Esophagus muscularis mucosa (tissue), 4 donors: ENCODE data around the gene NAA15. TPM values are rescaled to one million over a fixed set of nuclear protein-coding genes. Genes with fewer than 3 reads are reported as not detected.

ENCODE experiments used
- DNase-seq: peaks from one replicate; pipeline ENCODE4 v3.0.0-alpha.2; 2017; ENCODE audit errors: extremely low spot score
- H3K27ac ChIP-seq, 4 donors: fragments of 200-600 bp; sonication (generic); replicated peaks in 1 of 4; 1 replicate in 3 of 4; 2 replicates in 1 of 4; pipeline ENCODE4 v1.5.1; 2016 to 2019; ENCODE audit warnings: mild to moderate bottlenecking in 1 of 4
- H3K27me3 ChIP-seq, 4 donors: fragments of 200-600 bp; sonication (generic); one replicate each; pipeline versions ENCODE4 v1.5.1 to v1.6.0; 2016 to 2019
- H3K36me3 ChIP-seq, 4 donors: fragments of 200-600 bp; sonication (generic); one replicate each; pipeline ENCODE4 v1.5.1; 2016 to 2019
- H3K4me1 ChIP-seq, 4 donors: fragments of 200-600 bp; sonication (generic); one replicate each; pipeline ENCODE4 v1.5.1; 2016 to 2019
- H3K4me3 ChIP-seq, 4 donors: fragments of 200-600 bp; sonication (generic); 1 replicate in 2 of 4; 2 replicates in 2 of 4; pipeline ENCODE4 v1.5.1; 2016 to 2019; ENCODE audit warnings: mild to moderate bottlenecking in 4 of 4, moderate library complexity in 1 of 4
- H3K9me3 ChIP-seq, 4 donors: fragments of 200-600 bp; sonication (generic); 1 replicate in 3 of 4; 2 replicates in 1 of 4; pipeline ENCODE4 v1.5.1; 2016 to 2019
- CTCF ChIP-seq, 3 experiments: fragments of 200-600 bp in 2 of 3; fragments of 450-650 bp in 1 of 3; sonication (generic) in 2 of 3; IDR thresholded peaks; one replicate each; pipeline ENCODE4 v1.5.1; 2017 to 2019; ENCODE audit warnings: antibody characterized with exemption in 3 of 3, mild to moderate bottlenecking in 2 of 3, moderate library complexity in 1 of 3
- EP300 ChIP-seq: sonication (generic); formaldehyde crosslinking; IDR thresholded peaks from one replicate; pipeline ENCODE4 v1.6.1; 2017; ENCODE audit warnings: antibody characterized with exemption
- POLR2A ChIP-seq: fragments of 450-650 bp; IDR thresholded peaks from one replicate; pipeline ENCODE4 v1.6.1; 2017; ENCODE audit warnings: antibody characterized with exemption, moderate library complexity, mild to moderate bottlenecking, low read depth
- POLR2AphosphoS5 ChIP-seq, 2 donors: sonication (generic); formaldehyde crosslinking; IDR thresholded peaks; one replicate each; pipeline ENCODE4 v1.6.1; 2017; ENCODE audit warnings: antibody characterized with exemption in 2 of 2
- WGBS: methylation state at CpG from one replicate; pipeline ENCODE4 v1.1.5; 2018; 5-methylcytosine and 5-hydroxymethylcytosine counted together
- intact Hi-C: fragments of 100-400 bp; cut with DNase I; formaldehyde crosslinking; loops from one replicate; pipeline ENCODE4 v1.15.1; 2023
- total RNA-seq, 4 donors: library from RNA; depleted of rRNA; stranded (reverse); fragments of >200 nt; gene quantifications; one replicate each; pipeline versions ENCODE4 v1.1.0 to v1.2.1, GENCODE V29; 2016

NAA15 gene
- total RNA-seq, 4 donors from 2014 or later, result 21.0 to 32.1 (median 25.3) TPM

GRCh38 chr4:139279760-139280620, 21.3 kb upstream of the NAA15 start, which contains the start of gene MGARP:
MGARP (minus strand) TSS chr4:139280225; CDS start chr4:139280158, 67 bp downstream.
- H3K4me3 ChIP-seq, result peak within 1 kb of the TSS; percentile 53 to 62 (median 58)
- no peak for DNase-seq
- no peak for TF ChIP-seq EP300
- TF ChIP-seq POLR2AphosphoS5 (IDR thresholded peaks at IDR 0.05), result no peak
- TF ChIP-seq CTCF (IDR thresholded peaks at IDR 0.05), result no peak
- TF ChIP-seq POLR2A, result no peak
- intact Hi-C loops, result loop anchor here (5.0 kb wide), 1 partner anchor 43 kb away; no protein-coding TSS in a partner anchor
- H3K9me3 ChIP-seq, result no peaks in the 10 kb centered on the region
- H3K27me3 ChIP-seq, result peaks cover 0 to 3% (median 0%) of the 10 kb centered on the region in 4 donors
- H3K4me1 ChIP-seq, result peaks cover 0 to 17% (median 16%) of the 10 kb centered on the region in 4 donors
- 26% methylated on average over 14 of the region's 51 CpGs for WGBS
- H3K36me3 ChIP-seq, result no peaks in the 10 kb centered on the region
- H3K27ac ChIP-seq, result peak within 1 kb of the TSS in 2 of 4 donors; percentile 9 to 65

- no peak for DNase-seq
- no peak for TF ChIP-seq EP300
- TF ChIP-seq POLR2A, result no peak
- no peak for TF ChIP-seq CTCF (IDR thresholded peaks at IDR 0.05)
- no peak for TF ChIP-seq POLR2AphosphoS5 (IDR thresholded peaks at IDR 0.05)
- H3K27me3 ChIP-seq, result peaks cover 0 to 3% (median 0%) of the 10 kb centered on the region in 4 donors
- peaks cover 0 to 17% (median 16%) of the 10 kb centered on the region in 4 donors for H3K4me1 ChIP-seq
- H3K9me3 ChIP-seq, result no peaks in the 10 kb centered on the region
- intact Hi-C loops, result loop anchor here (5.0 kb wide), 1 partner anchor 45 kb away; no protein-coding TSS in a partner anchor
- H3K36me3 ChIP-seq, result peaks cover 0 to 4% (median 1%) of the 10 kb centered on the region in 4 donors
- no peak overlapping the region for H3K4me3 ChIP-seq
- 77% methylated on average over 7 of the region's 7 CpGs for WGBS
- no peak overlapping the region for H3K27ac ChIP-seq
These were observed 19.1 kb upstream of the NAA15 start for GRCh38 chr4:139282065-139282720.

DNA sequence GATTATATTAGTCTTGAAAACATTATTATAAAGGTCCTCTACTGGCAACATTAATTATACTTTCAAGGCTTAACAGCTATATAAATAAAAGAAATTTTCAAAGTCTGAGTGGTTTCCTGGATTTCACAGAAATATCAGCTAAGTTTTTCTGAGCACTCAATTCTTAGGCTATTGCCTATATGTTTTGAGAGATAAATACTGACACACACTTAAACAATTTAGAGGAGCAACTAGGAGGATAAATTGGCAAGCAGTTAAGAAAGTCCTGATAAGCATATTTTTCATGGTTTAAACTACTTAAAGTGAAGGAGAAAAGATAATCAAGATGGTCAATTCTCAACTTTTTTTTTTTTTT, 18.6 kb upstream of the NAA15 start:
- Histone ChIP-seq H3K27ac (no peak overlapping the region), H3K9me3 (no peaks in the 10 kb centered on the region), H3K4me1 (peaks cover 0 to 17% (median 16%) of the 10 kb centered on the region in 4 donors), H3K4me3 (no peak overlapping the region), H3K36me3 (peaks cover 0 to 9% (median 6%) of the 10 kb centered on the region in 4 donors), H3K27me3 (peaks cover 0 to 3% (median 0%) of the 10 kb centered on the region in 4 donors)
- TF ChIP-seq POLR2A (no peak), CTCF (IDR thresholded peaks at IDR 0.05) (no peak), POLR2AphosphoS5 (IDR thresholded peaks at IDR 0.05) (no peak), EP300 (no peak)
- no peak for DNase-seq
- intact Hi-C loops, result loop anchor here (5.0 kb wide), 1 partner anchor 45 kb away; no protein-coding TSS in a partner anchor

GRCh38 chr4:139286186-139286698, 15.1 kb upstream of the NAA15 start:
- Histone ChIP-seq H3K9me3 (no peaks in the 10 kb centered on the region), H3K27ac (no peak overlapping the region), H3K27me3 (no peaks in the 10 kb centered on the region), H3K4me1 (no peaks in the 10 kb centered on the region), H3K4me3 (no peak overlapping the region), H3K36me3 (peaks cover 8 to 45% (median 34%) of the 10 kb centered on the region in 4 donors)
- WGBS, result 98% methylated on average over 7 of the region's 7 CpGs
- no peak for TF ChIP-seq POLR2AphosphoS5 (IDR thresholded peaks at IDR 0.05)
- TF ChIP-seq CTCF (IDR thresholded peaks at IDR 0.05), result no peak
- TF ChIP-seq POLR2A, result no peak
- no peak for TF ChIP-seq EP300
- intact Hi-C loops, result no loop called here
- DNase-seq, result no peak
